Lower leg skin (tissue), 4 donors: ENCODE measurements around the gene GATA2. TPM values are rescaled to one million over a fixed set of nuclear protein-coding genes. Genes with fewer than 3 reads are reported as not detected.

ENCODE experiments used
- DNase-seq, 2 donors: peaks; one replicate each; pipeline ENCODE4 v3.0.0-alpha.2; 2019; ENCODE audit warnings: low spot score in 2 of 2
- H3K4me3 ChIP-seq: fragments of 200-600 bp; sonication (generic); 2 replicates; pipeline ENCODE4 v1.5.1; 2017; ENCODE audit warnings: mild to moderate bottlenecking, low read depth; ENCODE audit not compliant: poor library complexity, severe bottlenecking
- CTCF ChIP-seq, 3 donors: fragments of 450-650 bp; IDR thresholded peaks; one replicate each; pipeline ENCODE4 v1.5.1; 2016; ENCODE audit warnings: antibody characterized with exemption in 3 of 3, mild to moderate bottlenecking in 3 of 3, moderate library complexity in 2 of 3
- POLR2A ChIP-seq, 2 donors: fragments of 450-650 bp; IDR thresholded peaks; one replicate each; pipeline ENCODE4 v1.6.1; 2016 to 2017; ENCODE audit warnings: antibody characterized with exemption in 2 of 2, mild to moderate bottlenecking in 1 of 2, moderate library complexity in 1 of 2
- WGBS, 2 donors: methylation state at CpG; one replicate each; pipeline ENCODE4 v1.1.5; 2018; 5-methylcytosine and 5-hydroxymethylcytosine counted together
- intact Hi-C: fragments of 100-400 bp; cut with DNase I; formaldehyde crosslinking; loops from one replicate; pipeline ENCODE4 v1.15.0; 2023; ENCODE audit warnings: low total_unique reads
- total RNA-seq, 4 donors: library from RNA; depleted of rRNA; stranded (reverse); fragments of >200 nt; gene quantifications; one replicate each; pipeline ENCODE4 v1.1.0, GENCODE V29; 2016

The GATA2 gene
- total RNA-seq, 4 donors from 2014 or later = 2.3 to 9.3 (median 6.6) TPM

GRCh38 chr3:128473180-128473519 lies 19.9 kb downstream of the GATA2 start:
- 36 to 42% methylated on average over 6 of the region's 6 CpGs for WGBS, 2 donors
- no peak for DNase-seq
- intact Hi-C loops = no loop called here
- TF ChIP-seq POLR2A (IDR thresholded peaks at IDR 0.05) = no peak
- no peak for TF ChIP-seq CTCF (IDR thresholded peaks at IDR 0.05)
- H3K4me3 ChIP-seq = no peak overlapping the region

DNA sequence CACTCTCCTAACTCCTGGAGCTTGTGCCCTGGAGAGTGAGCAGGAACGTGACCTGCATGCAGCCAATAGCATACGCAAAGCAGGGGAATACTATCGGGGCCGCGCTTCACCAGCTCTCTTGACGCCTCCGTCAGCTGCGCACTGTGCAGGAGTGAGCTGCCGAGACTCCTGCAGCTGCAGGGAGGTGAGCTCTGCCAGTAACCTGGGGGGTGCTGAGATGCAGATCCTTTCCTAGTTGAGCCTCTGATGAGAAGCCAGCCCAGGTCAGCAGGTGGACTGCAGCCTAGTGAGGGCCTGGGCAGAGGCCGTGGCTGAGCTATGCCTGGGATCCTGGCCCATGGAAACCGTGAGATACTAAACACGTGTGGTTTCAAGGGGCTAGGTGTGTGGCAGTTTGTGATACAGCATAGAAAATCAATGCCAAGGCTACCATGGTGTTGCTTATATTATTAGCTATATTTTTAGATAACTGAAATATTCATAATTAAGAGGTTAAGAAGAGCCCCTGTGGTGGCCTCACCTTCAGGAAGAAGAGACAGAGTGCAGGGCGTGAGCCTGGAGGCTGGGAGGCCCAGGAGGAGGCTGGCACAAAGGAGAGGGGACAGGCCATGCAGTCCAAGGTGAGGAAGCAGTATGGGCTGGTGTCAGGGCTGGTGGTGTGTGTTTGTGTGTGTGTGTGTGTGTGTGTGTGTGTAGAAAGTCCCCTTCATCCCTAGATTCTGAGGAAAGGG lies 20.4 kb downstream of the GATA2 start:
- WGBS, 2 donors = 72 to 76% methylated on average over 6 to 13 of the region's 13 CpGs
- no peak for DNase-seq
- no peak overlapping the region for H3K4me3 ChIP-seq
- TF ChIP-seq POLR2A (IDR thresholded peaks at IDR 0.05) (no peak), CTCF (IDR thresholded peaks at IDR 0.05) (no peak)
- intact Hi-C loops = no loop called here

DNA sequence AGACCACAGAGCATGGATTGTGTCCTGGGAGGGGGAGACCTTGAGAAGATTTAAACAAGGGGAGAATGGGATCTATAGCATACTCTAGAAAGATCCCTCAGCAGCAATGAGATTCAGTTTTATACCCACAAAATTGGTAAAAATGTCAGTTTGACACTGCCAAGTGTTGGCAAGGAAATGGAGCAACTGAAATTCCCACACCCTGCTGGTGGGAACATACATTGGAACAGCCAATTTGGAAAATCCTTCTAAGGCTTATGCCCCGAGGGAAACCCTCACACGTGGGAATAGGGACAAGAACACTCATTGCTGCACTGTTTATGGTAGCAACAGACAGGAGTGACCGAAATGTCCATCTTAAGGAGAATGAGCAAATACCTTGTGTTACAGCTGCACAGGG lies 21.3 kb downstream of the GATA2 start:
- H3K4me3 ChIP-seq = no peak overlapping the region
- DNase-seq = no peak
- TF ChIP-seq CTCF (IDR thresholded peaks at IDR 0.05) (no peak), POLR2A (IDR thresholded peaks at IDR 0.05) (no peak)
- 73 to 76% methylated on average over 3 of the region's 3 CpGs for WGBS, 2 donors
- intact Hi-C loops = no loop called here

DNA sequence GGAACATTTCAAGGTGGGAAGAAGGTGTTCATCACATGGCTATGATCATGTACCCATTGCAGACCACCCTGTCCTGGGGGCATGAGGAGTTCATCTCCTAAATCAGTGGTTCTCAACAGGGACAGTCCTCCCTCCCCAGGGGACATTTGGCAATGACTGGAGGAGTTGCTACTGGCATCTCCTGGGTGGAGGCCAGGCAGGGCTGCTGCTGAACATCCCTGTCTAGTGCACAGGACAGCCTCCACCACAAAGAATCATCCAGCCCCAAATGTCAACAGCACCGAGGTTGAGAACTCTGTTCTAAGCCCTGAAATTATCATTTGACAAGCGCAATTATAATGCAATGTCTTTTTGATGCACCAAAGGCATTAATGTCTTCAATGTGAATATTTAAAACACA lies 21.9 kb downstream of the GATA2 start:
- 77% methylated on average over 2 of the region's 2 CpGs for WGBS, 2 donors

DNA sequence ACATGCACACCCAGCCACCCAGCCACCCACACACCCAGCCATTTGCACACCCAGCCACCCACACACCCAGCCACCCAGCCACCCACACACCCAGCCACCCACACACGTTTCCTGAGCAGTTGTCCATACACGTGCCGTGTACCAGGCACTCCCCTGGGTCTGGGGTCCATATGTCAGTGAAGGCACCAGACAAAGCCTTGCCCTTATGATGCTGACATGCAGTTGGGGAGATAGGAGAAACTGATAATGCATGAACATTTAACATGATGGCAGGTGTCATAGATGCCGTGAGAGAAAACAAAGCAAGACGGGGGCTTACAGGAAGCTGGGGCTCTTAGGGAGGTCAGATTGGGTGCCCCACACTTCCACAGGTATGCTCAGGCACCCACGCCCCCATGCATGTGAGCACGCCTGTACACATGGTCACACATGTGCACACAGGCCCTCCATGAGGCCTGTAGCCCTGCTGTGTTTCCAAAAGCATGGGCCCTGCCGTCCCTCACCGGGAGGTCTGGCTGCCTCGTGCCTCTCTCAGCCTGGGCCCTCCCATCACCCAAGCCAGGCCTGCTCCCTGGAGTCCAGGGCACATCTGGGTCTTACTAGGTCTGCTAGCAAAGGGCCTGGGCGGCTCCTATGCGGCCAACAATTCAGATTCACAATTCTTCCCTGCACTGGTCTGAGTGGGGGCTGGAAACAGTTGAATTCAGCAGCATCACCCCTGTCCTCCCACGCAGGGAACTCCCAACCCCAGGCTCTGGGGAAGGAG lies 22.7 kb downstream of the GATA2 start:
- WGBS, 2 donors = 68 to 71% methylated on average over 12 to 13 of the region's 13 CpGs
- H3K4me3 ChIP-seq = no peak overlapping the region
- intact Hi-C loops = no loop called here
- TF ChIP-seq CTCF (IDR thresholded peaks at IDR 0.05) (no peak), POLR2A (IDR thresholded peaks at IDR 0.05) (no peak)
- DNase-seq = no peak

More for the DNA sequence above, 21.9 kb downstream of the GATA2 start:
- no peak overlapping the region for H3K4me3 ChIP-seq
- TF ChIP-seq CTCF (IDR thresholded peaks at IDR 0.05) (no peak), POLR2A (IDR thresholded peaks at IDR 0.05) (no peak)
- no peak for DNase-seq
- intact Hi-C loops = no loop called here
